Upper lobe of right lung (tissue), 1 donor: Measurements from ENCODE around the gene TCOF1. TPM values are rescaled to one million over a fixed set of nuclear protein-coding genes. Genes with fewer than 3 reads are reported as not detected.

Experiments
- ATAC-seq: fragments of 200-7000 bp; cut with Tn5 transposase; one replicate; pipeline ENCODE4 v1.9.1; 2020; ENCODE audit warnings: mild to moderate bottlenecking, moderate library complexity
- DNase-seq: peaks from one replicate; pipeline ENCODE4 v3.0.0-alpha.2; 2020
- H3K27ac ChIP-seq: fragments of 200-600 bp; one replicate; pipeline ENCODE4 v1.8.0; 2022
- H3K27me3 ChIP-seq: fragments of 200-600 bp; one replicate; pipeline ENCODE4 v1.8.0; 2022; ENCODE audit warnings: mild to moderate bottlenecking
- H3K36me3 ChIP-seq: fragments of 200-600 bp; one replicate; pipeline ENCODE4 v1.8.0; 2022
- H3K4me1 ChIP-seq: fragments of 200-600 bp; one replicate; pipeline ENCODE4 v1.8.0; 2022
- H3K4me3 ChIP-seq: fragments of 200-600 bp; one replicate; pipeline ENCODE4 v1.8.0; 2022; ENCODE audit warnings: mild to moderate bottlenecking
- H3K9me3 ChIP-seq: fragments of 200-600 bp; one replicate; pipeline ENCODE4 v1.8.0; 2022
- intact Hi-C: fragments of 100-400 bp; cut with DNase I; formaldehyde crosslinking; loops from one replicate; pipeline ENCODE4 v1.11.0; 2022
- total RNA-seq: library from RNA; stranded (reverse); fragmentation: NEBNext Ultra II Directional; extraction: Animal tissue kit (Norgen Biotek cat#: 25700); gene quantifications from one replicate; pipeline ENCODE4 v1.2.1, GENCODE V29; 2021
- TF ChIP-seq, protein P1 (sequence below): fragments of 200-600 bp; IDR thresholded peaks from one replicate; pipeline ENCODE4 v1.8.0; 2022; ENCODE audit warnings: antibody characterized with exemption
- donor health status: DM: no; HTN: yes; CAD: no; lungs with severe emphysema.

The TCOF1 gene
- total RNA-seq, 1 donor from 2014 or later = 31.1 TPM

GRCh38 chr5:150321784-150322183, 35.7 kb upstream of the TCOF1 start:
- TF ChIP-seq, protein P1, sequence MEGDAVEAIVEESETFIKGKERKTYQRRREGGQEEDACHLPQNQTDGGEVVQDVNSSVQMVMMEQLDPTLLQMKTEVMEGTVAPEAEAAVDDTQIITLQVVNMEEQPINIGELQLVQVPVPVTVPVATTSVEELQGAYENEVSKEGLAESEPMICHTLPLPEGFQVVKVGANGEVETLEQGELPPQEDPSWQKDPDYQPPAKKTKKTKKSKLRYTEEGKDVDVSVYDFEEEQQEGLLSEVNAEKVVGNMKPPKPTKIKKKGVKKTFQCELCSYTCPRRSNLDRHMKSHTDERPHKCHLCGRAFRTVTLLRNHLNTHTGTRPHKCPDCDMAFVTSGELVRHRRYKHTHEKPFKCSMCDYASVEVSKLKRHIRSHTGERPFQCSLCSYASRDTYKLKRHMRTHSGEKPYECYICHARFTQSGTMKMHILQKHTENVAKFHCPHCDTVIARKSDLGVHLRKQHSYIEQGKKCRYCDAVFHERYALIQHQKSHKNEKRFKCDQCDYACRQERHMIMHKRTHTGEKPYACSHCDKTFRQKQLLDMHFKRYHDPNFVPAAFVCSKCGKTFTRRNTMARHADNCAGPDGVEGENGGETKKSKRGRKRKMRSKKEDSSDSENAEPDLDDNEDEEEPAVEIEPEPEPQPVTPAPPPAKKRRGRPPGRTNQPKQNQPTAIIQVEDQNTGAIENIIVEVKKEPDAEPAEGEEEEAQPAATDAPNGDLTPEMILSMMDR = no peak
- no peaks in the 10 kb centered on the region for H3K4me1 ChIP-seq
- no peak overlapping the region for H3K4me3 ChIP-seq
- ATAC-seq = no peak
- H3K36me3 ChIP-seq = no peaks in the 10 kb centered on the region
- H3K27ac ChIP-seq = no peak overlapping the region
- intact Hi-C loops = no loop called here
- no peaks in the 10 kb centered on the region for H3K27me3 ChIP-seq
- no peaks in the 10 kb centered on the region for H3K9me3 ChIP-seq
- DNase-seq = no peak

DNA sequence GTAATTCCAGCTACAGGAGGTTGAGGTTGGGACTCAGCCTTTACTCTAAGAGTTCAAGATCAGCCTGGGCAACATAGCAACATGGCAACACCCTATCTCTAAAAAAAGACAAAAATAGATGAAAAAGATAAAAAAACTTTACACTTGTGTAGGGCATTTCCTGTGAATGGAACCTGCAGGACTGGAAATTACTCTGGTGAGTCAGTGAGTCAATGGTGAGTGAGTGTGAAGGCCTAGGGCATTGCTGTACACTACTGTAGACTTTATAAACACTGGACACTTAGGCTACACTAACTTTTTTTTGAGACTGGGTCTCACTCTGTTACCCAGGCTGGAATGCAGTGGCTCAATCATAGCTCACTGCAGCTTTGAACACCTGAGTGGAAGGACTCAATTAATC, 35.3 kb upstream of the TCOF1 start:
- Histone ChIP-seq H3K27ac (no peak overlapping the region), H3K4me1 (no peaks in the 10 kb centered on the region), H3K36me3 (no peaks in the 10 kb centered on the region), H3K4me3 (no peak overlapping the region), H3K9me3 (no peaks in the 10 kb centered on the region), H3K27me3 (no peaks in the 10 kb centered on the region)
- TF ChIP-seq, protein P1 = no peak
- intact Hi-C loops = no loop called here
- ATAC-seq = no peak
- no peak for DNase-seq

GRCh38 chr5:150323092-150323491, 34.4 kb upstream of the TCOF1 start:
- Histone ChIP-seq H3K27me3 (no peaks in the 10 kb centered on the region), H3K4me3 (no peak overlapping the region), H3K36me3 (no peaks in the 10 kb centered on the region), H3K27ac (no peak overlapping the region), H3K9me3 (no peaks in the 10 kb centered on the region), H3K4me1 (no peaks in the 10 kb centered on the region)
- ATAC-seq (no peak), DNase-seq (no peak)
- TF ChIP-seq, protein P1 = no peak
- intact Hi-C loops = no loop called here

- H3K27me3 ChIP-seq = no peaks in the 10 kb centered on the region
- intact Hi-C loops = no loop called here
- no peaks in the 10 kb centered on the region for H3K36me3 ChIP-seq
- TF ChIP-seq, protein P1 = no peak
- no peak overlapping the region for H3K27ac ChIP-seq
- DNase-seq (no peak), ATAC-seq (no peak)
- no peaks in the 10 kb centered on the region for H3K9me3 ChIP-seq
- H3K4me3 ChIP-seq = no peak overlapping the region
- H3K4me1 ChIP-seq = no peaks in the 10 kb centered on the region
Observed at GRCh38 chr5:150323819-150324218, 33.7 kb upstream of the TCOF1 start.

DNA sequence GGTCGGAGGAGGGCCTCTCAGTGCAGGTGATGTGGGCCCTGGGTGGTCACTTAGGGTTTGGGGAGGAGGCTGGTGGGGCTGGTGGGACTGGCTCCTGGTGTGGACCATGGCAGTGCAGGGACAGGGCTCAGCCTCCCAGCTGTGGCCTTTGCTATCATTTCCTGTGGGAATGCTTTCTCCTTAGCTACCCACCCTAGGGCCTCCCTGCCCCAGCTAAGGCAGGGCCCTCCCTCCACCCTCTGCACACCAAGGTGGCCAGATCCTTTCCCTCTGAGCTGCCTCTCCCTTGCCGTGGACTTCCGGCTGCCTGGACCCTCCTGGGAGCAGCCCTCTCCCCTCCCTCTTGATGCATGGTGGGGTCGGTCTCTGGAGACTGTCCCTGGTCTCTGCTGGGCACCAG, 32.1 kb upstream of the TCOF1 start:
- no peak overlapping the region for H3K4me3 ChIP-seq
- H3K4me1 ChIP-seq = no peaks in the 10 kb centered on the region
- H3K27me3 ChIP-seq = no peaks in the 10 kb centered on the region
- ATAC-seq (no peak), DNase-seq (no peak)
- intact Hi-C loops = no loop called here
- H3K9me3 ChIP-seq = no peaks in the 10 kb centered on the region
- H3K27ac ChIP-seq = no peak overlapping the region
- TF ChIP-seq, protein P1 = no peak
- no peaks in the 10 kb centered on the region for H3K36me3 ChIP-seq

- DNase-seq (no peak), ATAC-seq (no peak)
- Histone ChIP-seq H3K36me3 (no peaks in the 10 kb centered on the region), H3K9me3 (no peaks in the 10 kb centered on the region), H3K4me1 (no peaks in the 10 kb centered on the region), H3K27me3 (no peaks in the 10 kb centered on the region), H3K4me3 (no peak overlapping the region), H3K27ac (no peak overlapping the region)
- intact Hi-C loops = no loop called here
- TF ChIP-seq, protein P1 = no peak
Observed at GRCh38 chr5:150326707-150327106, 30.8 kb upstream of the TCOF1 start.
